Hindlimb muscle (tissue), 1 donor: ENCODE data around the gene SLC2A1. TPM values are rescaled to one million over a fixed set of nuclear protein-coding genes. Genes with fewer than 3 reads are reported as not detected.

Experiments used
- DNase-seq: peaks from one replicate; pipeline ENCODE4 v3.0.0-alpha.2; 2013
- polyA plus RNA-seq: library from polyadenylated mRNA; unstranded; fragments of 120-200 nt; gene quantifications from one replicate; pipeline ENCODE4 v1.2.1, GENCODE V29; 2013; ENCODE audit not compliant: insufficient read length

SLC2A1 gene
- polyA plus RNA-seq, 1 donor, result 18.8 TPM

- no peak for DNase-seq
Observed at GRCh38 chr1:42979896-42980800, 21.5 kb upstream of the SLC2A1 start.

GRCh38 chr1:42979036-42979430, 20.4 kb upstream of the SLC2A1 start:
- no peak for DNase-seq

GRCh38 chr1:42978317-42979035, 19.8 kb upstream of the SLC2A1 start:
- no peak for DNase-seq

GRCh38 chr1:42977653-42978052, 19.0 kb upstream of the SLC2A1 start:
- no peak for DNase-seq

- no peak for DNase-seq
Observed at GRCh38 chr1:42975561-42976225, 17.0 kb upstream of the SLC2A1 start.

- DNase-seq, result no peak
Observed at GRCh38 chr1:42974767-42975437, 16.2 kb upstream of the SLC2A1 start.

- no peak for DNase-seq
Observed at GRCh38 chr1:42973799-42974198, 15.1 kb upstream of the SLC2A1 start.

- DNase-seq, result no peak
Observed at GRCh38 chr1:42973286-42973685, 14.6 kb upstream of the SLC2A1 start.

GRCh38 chr1:42971841-42972291, 13.2 kb upstream of the SLC2A1 start:
- DNase-seq, result no peak

GRCh38 chr1:42970143-42970542, 11.5 kb upstream of the SLC2A1 start:
- DNase-seq, result no peak

- no peak for DNase-seq
Observed at GRCh38 chr1:42968654-42969053, 10.0 kb upstream of the SLC2A1 start.

GRCh38 chr1:42966688-42967612, 8.3 kb upstream of the SLC2A1 start:
- DNase-seq, result no peak

- no peak for DNase-seq
Observed at GRCh38 chr1:42965378-42965777, 6.7 kb upstream of the SLC2A1 start.

GRCh38 chr1:42964044-42964812, 5.6 kb upstream of the SLC2A1 start:
- no peak for DNase-seq

- no peak for DNase-seq
Observed at GRCh38 chr1:42963378-42964043, 4.8 kb upstream of the SLC2A1 start.

GRCh38 chr1:42962641-42963377, 4.1 kb upstream of the SLC2A1 start:
- DNase-seq, result no peak

GRCh38 chr1:42961312-42962091, 2.8 kb upstream of the SLC2A1 start:
- DNase-seq, result no peak

GRCh38 chr1:42960566-42961311, 2.1 kb upstream of the SLC2A1 start:
- DNase-seq, result no peak
